Measurements from ENCODE around the gene ADGRG2. TPM values are rescaled to one million over a fixed set of nuclear protein-coding genes. Genes with fewer than 3 reads are reported as not detected.

The ADGRG2 gene
- polyA plus RNA-seq, 1 donor, result 1.4 TPM

DNA sequence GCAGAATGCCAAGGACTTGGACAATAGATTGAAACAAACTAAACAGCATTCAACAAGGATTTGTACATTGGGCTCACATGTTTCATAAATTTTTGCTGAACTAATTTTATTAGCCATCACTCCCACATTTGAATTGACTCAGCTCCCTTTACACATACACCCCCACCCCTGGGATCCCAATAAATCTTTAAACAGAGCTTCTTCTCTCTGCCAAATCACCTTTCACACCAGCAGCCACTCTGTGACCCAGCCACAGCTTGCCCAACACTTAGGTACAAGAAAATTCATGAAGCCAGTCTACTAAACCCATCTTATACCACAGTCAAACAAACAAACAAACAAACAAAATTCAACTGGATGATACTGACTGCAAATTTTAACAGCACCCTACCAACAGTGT, 159.9 kb downstream of the ADGRG2 start:
- no peaks in the 10 kb centered on the region for H3K27me3 ChIP-seq (ENCODE audit: control insufficient read depth, insufficient read depth, low read length)
- no peaks in the 10 kb centered on the region for H3K9me3 ChIP-seq (ENCODE audit: control insufficient read depth, low read depth, low read length)
- no peak overlapping the region for H3K4me3 ChIP-seq (ENCODE audit: low read length)
- no peaks in the 10 kb centered on the region for H3K4me1 ChIP-seq (ENCODE audit: control insufficient read depth, insufficient read depth, low read length)
- H3K27ac ChIP-seq (ENCODE audit: low read length), result no peak overlapping the region
- no peaks in the 10 kb centered on the region for H3K36me3 ChIP-seq (ENCODE audit: control insufficient read depth, insufficient read depth, low read length)
- no peak for DNase-seq

DNA sequence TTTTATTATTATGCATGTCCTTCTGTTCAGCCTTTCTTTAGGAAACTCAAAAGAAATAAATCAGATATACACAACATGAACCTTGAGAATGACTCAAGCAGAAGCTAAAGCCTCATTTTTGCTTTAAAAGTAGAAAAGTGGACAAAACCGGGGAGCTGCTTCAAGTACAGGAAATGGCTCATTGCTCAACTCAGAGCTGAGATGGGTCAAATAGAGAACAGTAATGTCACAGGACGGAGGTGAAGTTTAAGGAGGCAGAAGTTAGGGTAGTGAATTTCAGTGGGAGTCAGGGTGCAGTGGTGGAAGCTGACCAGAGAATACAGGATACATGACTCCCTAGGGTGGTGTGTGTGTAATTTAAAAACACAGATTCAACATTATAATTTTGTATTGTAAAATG, 160.6 kb downstream of the ADGRG2 start:
- 60% methylated on average over 1 of the region's 2 CpGs for WGBS (ENCODE audit: insufficient coverage, low lambda C conversion rate)
- Histone ChIP-seq H3K36me3 (ENCODE audit: control insufficient read depth, insufficient read depth, low read length) (no peaks in the 10 kb centered on the region), H3K27me3 (ENCODE audit: control insufficient read depth, insufficient read depth, low read length) (no peaks in the 10 kb centered on the region), H3K9me3 (ENCODE audit: control insufficient read depth, low read depth, low read length) (no peaks in the 10 kb centered on the region), H3K27ac (ENCODE audit: low read length) (no peak overlapping the region), H3K4me1 (ENCODE audit: control insufficient read depth, insufficient read depth, low read length) (no peaks in the 10 kb centered on the region), H3K4me3 (ENCODE audit: low read length) (no peak overlapping the region)
- DNase-seq, result no peak

DNA sequence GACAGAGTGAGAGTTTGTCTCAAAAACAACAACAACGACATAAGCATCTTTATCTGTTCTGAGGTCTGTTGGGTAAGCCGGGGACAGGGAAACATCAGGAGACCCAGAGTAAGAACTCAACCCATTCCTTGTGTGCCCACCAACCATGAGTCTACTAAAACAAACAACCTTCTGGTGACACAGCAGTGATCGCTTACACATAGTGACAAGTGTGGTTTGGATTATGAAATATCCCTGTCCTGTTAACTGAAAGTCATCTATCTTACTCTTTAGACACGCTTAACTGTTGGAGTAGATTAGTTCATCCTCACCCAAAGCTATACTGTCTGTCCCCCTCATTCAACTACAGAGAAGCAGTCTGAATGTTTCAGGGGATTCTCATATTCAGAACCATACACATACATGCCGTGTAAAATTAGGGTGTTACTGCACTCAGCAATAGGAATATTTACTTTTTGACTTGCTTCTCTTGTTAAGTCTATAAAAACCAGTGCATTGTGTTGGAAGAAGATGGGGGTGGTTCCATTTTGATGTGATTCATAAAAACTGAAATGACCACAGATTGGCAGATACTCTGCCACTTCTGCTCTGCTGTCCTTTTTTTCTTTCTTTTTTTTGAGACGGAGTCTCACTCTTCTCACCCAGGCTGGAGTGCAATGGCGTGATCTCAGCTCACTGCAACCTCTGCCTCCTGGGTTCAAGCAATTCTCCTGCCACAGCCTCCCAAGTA, 165.8 kb downstream of the ADGRG2 start:
- Histone ChIP-seq H3K4me1 (ENCODE audit: control insufficient read depth, insufficient read depth, low read length) (no peaks in the 10 kb centered on the region), H3K27me3 (ENCODE audit: control insufficient read depth, insufficient read depth, low read length) (no peaks in the 10 kb centered on the region), H3K27ac (ENCODE audit: low read length) (no peak overlapping the region), H3K9me3 (ENCODE audit: control insufficient read depth, low read depth, low read length) (no peaks in the 10 kb centered on the region), H3K4me3 (ENCODE audit: low read length) (no peak overlapping the region), H3K36me3 (ENCODE audit: control insufficient read depth, insufficient read depth, low read length) (peaks cover 5% of the 10 kb centered on the region)
- no peak for DNase-seq
- WGBS (ENCODE audit: insufficient coverage, low lambda C conversion rate), result no CpG with 5 or more reads among the region's 7 CpGs

DNA sequence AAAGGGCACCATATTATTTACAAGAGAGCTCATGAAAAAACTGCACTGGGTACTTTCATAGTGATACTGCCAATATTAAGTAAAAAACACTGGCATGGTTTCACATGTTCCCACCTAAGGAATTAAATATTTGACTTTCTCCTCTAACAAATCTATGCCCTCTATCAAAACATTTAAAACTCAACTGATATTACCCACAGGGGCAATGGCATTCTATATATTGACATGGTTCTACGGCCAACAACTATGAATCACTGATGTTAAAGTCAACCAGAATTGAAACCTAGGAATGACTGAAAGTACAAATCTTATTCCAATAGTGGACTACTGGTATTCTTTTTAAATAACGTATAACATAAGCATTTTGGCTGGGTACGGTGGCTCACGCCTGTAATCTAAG, 166.6 kb downstream of the ADGRG2 start:
- H3K36me3 ChIP-seq (ENCODE audit: control insufficient read depth, insufficient read depth, low read length), result peaks cover 13% of the 10 kb centered on the region
- H3K4me1 ChIP-seq (ENCODE audit: control insufficient read depth, insufficient read depth, low read length), result no peaks in the 10 kb centered on the region
- H3K27ac ChIP-seq (ENCODE audit: low read length), result no peak overlapping the region
- WGBS (ENCODE audit: insufficient coverage, low lambda C conversion rate), result no CpG with 5 or more reads among the region's 4 CpGs
- no peaks in the 10 kb centered on the region for H3K27me3 ChIP-seq (ENCODE audit: control insufficient read depth, insufficient read depth, low read length)
- no peaks in the 10 kb centered on the region for H3K9me3 ChIP-seq (ENCODE audit: control insufficient read depth, low read depth, low read length)
- no peak for DNase-seq
- H3K4me3 ChIP-seq (ENCODE audit: low read length), result no peak overlapping the region

DNA sequence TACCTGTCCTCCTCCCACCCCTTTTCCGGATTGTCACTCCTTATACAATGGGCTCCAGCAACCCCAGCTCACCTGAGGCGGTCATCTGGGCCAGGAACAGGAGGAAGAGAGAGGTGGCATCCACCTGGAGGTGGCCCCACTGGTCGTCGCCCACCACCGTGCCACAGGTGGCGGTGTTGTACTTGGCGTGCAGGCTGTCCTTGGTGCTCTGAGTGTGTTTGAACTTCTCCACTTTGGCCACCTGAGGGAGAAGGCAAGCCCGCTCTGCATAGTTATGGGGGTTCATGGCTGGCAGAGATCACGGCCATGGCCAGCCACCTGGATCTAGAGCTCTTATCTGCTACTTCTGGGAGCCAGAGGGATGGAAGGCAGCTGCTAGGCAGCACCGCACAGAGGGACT, 171.2 kb downstream of the ADGRG2 start:
- Histone ChIP-seq H3K9me3 (ENCODE audit: control insufficient read depth, low read depth, low read length) (no peaks in the 10 kb centered on the region), H3K4me3 (ENCODE audit: low read length) (no peak overlapping the region), H3K4me1 (ENCODE audit: control insufficient read depth, insufficient read depth, low read length) (peaks cover 15% of the 10 kb centered on the region), H3K36me3 (ENCODE audit: control insufficient read depth, insufficient read depth, low read length) (peaks cover 22% of the 10 kb centered on the region), H3K27ac (ENCODE audit: low read length) (no peak overlapping the region), H3K27me3 (ENCODE audit: control insufficient read depth, insufficient read depth, low read length) (no peaks in the 10 kb centered on the region)
- no peak for DNase-seq
- no CpG with 5 or more reads among the region's 10 CpGs for WGBS (ENCODE audit: insufficient coverage, low lambda C conversion rate)

DNA sequence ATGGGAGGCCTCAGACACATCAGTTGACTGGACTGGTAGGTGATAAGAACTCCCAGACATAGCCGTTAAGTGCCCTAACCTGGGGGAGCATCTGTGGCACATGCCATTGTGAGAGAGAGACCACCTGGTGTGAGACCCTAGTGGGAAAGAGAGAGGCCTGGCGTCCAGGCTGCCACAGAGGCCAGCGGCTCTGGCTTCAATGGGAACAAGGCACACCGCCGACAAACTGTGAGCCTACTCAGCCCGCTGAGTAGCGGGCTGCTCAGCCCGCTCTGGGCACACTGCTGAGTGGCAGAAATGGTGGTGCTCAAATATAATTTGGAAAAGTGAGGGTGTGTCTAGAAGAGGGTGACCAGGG, 172.3 kb downstream of the ADGRG2 start:
- H3K27ac ChIP-seq (ENCODE audit: low read length), result peak overlapping the region; percentile 30
- WGBS (ENCODE audit: insufficient coverage, low lambda C conversion rate), result no CpG with 5 or more reads among the region's 8 CpGs
- no peak for DNase-seq

DNA sequence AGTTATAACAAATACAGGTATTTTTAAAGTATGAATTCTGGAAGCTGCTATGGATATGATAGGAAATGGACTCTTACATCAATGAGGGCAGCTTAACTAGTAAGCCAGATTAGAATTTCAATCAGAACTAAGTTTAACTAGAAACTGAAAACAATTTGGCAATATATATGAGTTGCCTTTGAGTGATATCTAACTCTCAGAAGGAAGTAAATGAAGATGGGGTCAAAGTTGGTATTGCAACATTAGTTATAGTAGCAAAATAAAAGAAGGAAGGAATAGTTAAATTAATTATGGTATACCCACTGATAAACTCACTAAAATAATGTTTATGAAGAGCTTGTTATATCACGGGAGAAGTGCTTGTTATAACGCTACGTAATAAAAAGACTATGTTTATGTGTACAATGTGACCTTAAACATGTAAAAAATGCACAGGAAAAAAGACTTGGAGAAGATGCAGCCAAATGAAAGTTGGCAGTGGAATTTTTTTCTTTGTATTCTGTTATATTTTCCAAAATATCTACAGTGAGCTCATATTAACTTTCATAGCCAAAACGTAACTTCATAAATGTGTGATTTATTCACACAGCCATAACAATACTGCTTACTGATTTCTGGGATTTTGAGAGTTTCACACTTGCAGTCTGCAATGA, 172.9 kb downstream of the ADGRG2 start:
- Histone ChIP-seq H3K27ac (ENCODE audit: low read length) (peak overlapping the region; percentile 66), H3K4me1 (ENCODE audit: control insufficient read depth, insufficient read depth, low read length) (peaks cover 15% of the 10 kb centered on the region), H3K27me3 (ENCODE audit: control insufficient read depth, insufficient read depth, low read length) (no peaks in the 10 kb centered on the region), H3K9me3 (ENCODE audit: control insufficient read depth, low read depth, low read length) (no peaks in the 10 kb centered on the region), H3K36me3 (ENCODE audit: control insufficient read depth, insufficient read depth, low read length) (peaks cover 25% of the 10 kb centered on the region), H3K4me3 (ENCODE audit: low read length) (no peak overlapping the region)
- DNase-seq, result peak in 1 of 2 donors; percentile 64
- WGBS (ENCODE audit: insufficient coverage, low lambda C conversion rate), result no CpG with 5 or more reads among the region's 4 CpGs

More for the DNA sequence above, 172.3 kb downstream of the ADGRG2 start:
- no peaks in the 10 kb centered on the region for H3K9me3 ChIP-seq (ENCODE audit: control insufficient read depth, low read depth, low read length)
- H3K27me3 ChIP-seq (ENCODE audit: control insufficient read depth, insufficient read depth, low read length), result no peaks in the 10 kb centered on the region
- H3K36me3 ChIP-seq (ENCODE audit: control insufficient read depth, insufficient read depth, low read length), result peaks cover 22% of the 10 kb centered on the region
- H3K4me3 ChIP-seq (ENCODE audit: low read length), result no peak overlapping the region
- H3K4me1 ChIP-seq (ENCODE audit: control insufficient read depth, insufficient read depth, low read length), result peaks cover 15% of the 10 kb centered on the region

DNA sequence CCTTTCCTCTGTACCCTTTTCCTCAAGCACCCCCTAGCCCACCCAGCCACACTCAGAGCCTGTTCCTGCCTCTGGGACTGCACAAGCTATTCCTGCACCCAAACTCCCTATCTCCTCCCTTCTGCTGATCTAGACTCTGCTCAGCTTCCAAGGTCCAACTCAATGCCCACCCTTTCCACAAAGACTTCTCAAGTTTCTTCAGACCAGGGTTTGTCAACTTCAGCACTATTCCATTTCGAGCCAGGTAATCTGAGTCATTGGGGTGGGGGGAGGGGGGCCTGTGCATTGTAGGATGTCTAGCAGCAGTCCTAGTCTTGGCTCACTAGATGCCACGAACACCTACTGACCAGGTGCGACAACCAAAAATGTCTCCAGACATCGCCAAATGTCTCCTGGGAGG, 175.7 kb downstream of the ADGRG2 start:
- no peaks in the 10 kb centered on the region for H3K9me3 ChIP-seq (ENCODE audit: control insufficient read depth, low read depth, low read length)
- no peak overlapping the region for H3K4me3 ChIP-seq (ENCODE audit: low read length)
- peak; percentile 29 to 55 for DNase-seq
- H3K4me1 ChIP-seq (ENCODE audit: control insufficient read depth, insufficient read depth, low read length), result peaks cover 15% of the 10 kb centered on the region
- H3K36me3 ChIP-seq (ENCODE audit: control insufficient read depth, insufficient read depth, low read length), result peaks cover 30% of the 10 kb centered on the region
- peak overlapping the region; percentile 44 for H3K27ac ChIP-seq (ENCODE audit: low read length)
- H3K27me3 ChIP-seq (ENCODE audit: control insufficient read depth, insufficient read depth, low read length), result no peaks in the 10 kb centered on the region
- WGBS (ENCODE audit: insufficient coverage, low lambda C conversion rate), result no CpG with 5 or more reads among the region's 4 CpGs

DNA sequence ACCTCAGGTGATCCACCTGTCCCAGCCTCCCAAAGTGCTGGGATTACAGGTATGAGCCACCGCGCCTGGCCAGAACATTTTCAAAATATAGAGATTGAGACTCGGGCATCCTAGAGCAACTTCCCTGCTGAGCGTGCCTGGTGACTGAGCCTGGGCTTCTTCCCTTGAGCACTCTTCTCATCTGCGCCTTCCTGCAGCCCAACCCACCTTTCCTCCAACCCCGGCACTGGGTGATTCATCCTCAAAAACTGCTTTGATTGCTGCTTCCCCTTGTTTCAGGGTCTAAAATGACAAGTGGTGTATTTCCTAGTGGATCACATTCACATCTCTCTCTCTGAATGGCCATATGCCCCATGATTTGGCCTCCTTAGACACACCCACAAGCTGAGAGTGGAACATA, 176.1 kb downstream of the ADGRG2 start:
- peak overlapping the region; percentile 44 for H3K27ac ChIP-seq (ENCODE audit: low read length)
- H3K36me3 ChIP-seq (ENCODE audit: control insufficient read depth, insufficient read depth, low read length), result peaks cover 31% of the 10 kb centered on the region
- no peak overlapping the region for H3K4me3 ChIP-seq (ENCODE audit: low read length)
- WGBS (ENCODE audit: insufficient coverage, low lambda C conversion rate), result no CpG with 5 or more reads among the region's 6 CpGs
- H3K9me3 ChIP-seq (ENCODE audit: control insufficient read depth, low read depth, low read length), result no peaks in the 10 kb centered on the region
- H3K27me3 ChIP-seq (ENCODE audit: control insufficient read depth, insufficient read depth, low read length), result no peaks in the 10 kb centered on the region
- H3K4me1 ChIP-seq (ENCODE audit: control insufficient read depth, insufficient read depth, low read length), result peaks cover 15% of the 10 kb centered on the region
- no peak for DNase-seq

DNA sequence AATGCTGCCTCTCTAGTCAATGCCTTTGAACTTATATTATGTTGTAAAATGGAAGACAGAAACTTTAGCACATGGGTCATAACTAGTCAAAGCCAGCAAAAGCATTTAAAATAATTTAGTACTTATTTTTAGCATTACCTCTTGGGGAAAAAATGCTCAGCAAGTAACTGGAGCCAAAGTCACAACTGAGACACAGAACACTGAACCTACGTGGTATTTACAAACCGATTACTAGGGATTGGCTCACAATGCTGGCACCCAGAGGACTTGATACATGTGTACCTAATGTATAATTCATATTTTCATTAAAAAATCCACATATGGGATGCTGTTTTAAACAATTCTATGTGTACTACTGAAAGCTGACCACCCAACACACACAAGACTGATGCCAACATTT, 176.8 kb downstream of the ADGRG2 start:
- peaks cover 15% of the 10 kb centered on the region for H3K4me1 ChIP-seq (ENCODE audit: control insufficient read depth, insufficient read depth, low read length)
- whole genome bisulfite sequencing (ENCODE audit: insufficient coverage, low lambda C conversion rate), result no CpG with 5 or more reads among the region's 2 CpGs
- no peak overlapping the region for H3K27ac ChIP-seq (ENCODE audit: low read length)
- H3K27me3 ChIP-seq (ENCODE audit: control insufficient read depth, insufficient read depth, low read length), result no peaks in the 10 kb centered on the region
- peaks cover 28% of the 10 kb centered on the region for H3K36me3 ChIP-seq (ENCODE audit: control insufficient read depth, insufficient read depth, low read length)
- DNase-seq, result no peak
- no peak overlapping the region for H3K4me3 ChIP-seq (ENCODE audit: low read length)
- no peaks in the 10 kb centered on the region for H3K9me3 ChIP-seq (ENCODE audit: control insufficient read depth, low read depth, low read length)

DNA sequence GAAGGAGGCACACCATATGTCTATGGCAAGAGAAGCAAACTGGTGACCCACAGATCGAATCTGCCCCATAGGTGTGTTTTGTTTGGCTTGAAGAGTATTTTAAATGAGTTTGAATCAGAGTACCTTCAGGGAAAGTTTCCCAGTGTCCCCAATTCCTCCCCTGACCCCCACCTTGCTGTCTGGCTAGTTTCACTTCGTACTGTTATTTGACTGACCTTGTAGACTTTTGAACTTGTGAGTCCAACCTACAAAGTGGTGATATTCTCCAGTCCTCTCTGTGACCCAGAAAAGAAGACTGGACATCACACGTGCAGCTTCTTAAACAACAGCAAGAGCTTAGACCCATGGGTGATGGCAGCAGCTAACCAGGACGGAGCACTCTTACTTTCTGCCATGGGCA, 177.8 kb downstream of the ADGRG2 start:
- H3K27me3 ChIP-seq (ENCODE audit: control insufficient read depth, insufficient read depth, low read length), result no peaks in the 10 kb centered on the region
- no peak overlapping the region for H3K27ac ChIP-seq (ENCODE audit: low read length)
- H3K4me3 ChIP-seq (ENCODE audit: low read length), result no peak overlapping the region
- no peak for DNase-seq
- peaks cover 24% of the 10 kb centered on the region for H3K36me3 ChIP-seq (ENCODE audit: control insufficient read depth, insufficient read depth, low read length)
- no CpG with 5 or more reads among the region's 4 CpGs for WGBS (ENCODE audit: insufficient coverage, low lambda C conversion rate)
- H3K4me1 ChIP-seq (ENCODE audit: control insufficient read depth, insufficient read depth, low read length), result peaks cover 15% of the 10 kb centered on the region
- no peaks in the 10 kb centered on the region for H3K9me3 ChIP-seq (ENCODE audit: control insufficient read depth, low read depth, low read length)

All from large intestine (tissue), 3 donors.